OCI-LY3 (cell line): ENCODE results near the gene RPS6KA5.

Experiments
- CTCF ChIP-seq: fragments of 200-600, 300-600 bp; sonication (generic); IDR thresholded peaks from 2 replicates; pipeline ENCODE4 v1.5.1; 2014; ENCODE audit warnings: antibody characterized with exemption, low read length, low read depth
- EZH2phosphoT487 ChIP-seq: fragments of 200-600 bp; shearing (Covaris generic); IDR thresholded peaks from 2 replicates; pipeline ENCODE4 v1.6.1; 2018; ENCODE audit warnings: antibody characterized with exemption, mixed run types, low read depth

DNA sequence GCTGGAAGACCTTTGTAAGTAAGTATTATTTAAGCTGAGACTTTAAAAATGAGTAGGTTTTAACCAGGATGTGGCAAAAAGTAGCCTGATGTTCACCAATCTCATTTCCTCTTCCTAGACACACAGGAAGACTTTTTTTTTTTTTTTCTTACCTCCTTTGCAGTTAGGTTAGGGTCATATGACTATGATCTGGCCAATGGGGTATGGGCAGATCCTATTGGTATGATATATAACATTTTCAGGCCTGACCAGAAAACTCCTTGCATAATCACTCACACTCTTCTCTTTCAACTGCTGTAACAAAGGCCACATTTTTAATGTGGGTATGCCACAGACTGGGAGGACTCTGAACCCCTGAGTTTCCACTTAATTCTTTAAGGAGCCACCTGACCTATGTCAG is 2.7 kb upstream of the RPS6KA5 start:
- no peak for TF ChIP-seq EZH2phosphoT487
- no peak for TF ChIP-seq CTCF
